Type B pancreatic cell (in vitro differentiated cells): ENCODE data around the gene HOXD13. TPM values are rescaled to one million over a fixed set of nuclear protein-coding genes. Genes with fewer than 3 reads are reported as not detected.
A peak's percentile ranks its signal among the peaks of the same experiment; 100 is the strongest.

Experiments
- DNase-seq: peaks from one replicate; pipeline ENCODE4 v3.0.0; 2021; ENCODE audit warnings: mixed read lengths; ENCODE audit not compliant: unreplicated experiment; ENCODE audit errors: extremely low spot score
- H3K27ac Mint-ChIP-seq: 2 replicates; pipeline ENCODE4 v1.8.0; 2021; ENCODE audit warnings: mild to moderate bottlenecking, mixed read lengths
- H3K27me3 Mint-ChIP-seq: 2 replicates; pipeline ENCODE4 v1.8.0; 2021; ENCODE audit warnings: mixed read lengths
- H3K36me3 Mint-ChIP-seq: 2 replicates; pipeline ENCODE4 v1.8.0; 2021; ENCODE audit warnings: mixed read lengths
- H3K4me1 Mint-ChIP-seq: one replicate; pipeline ENCODE4 v1.8.0; 2021; ENCODE audit warnings: mixed read lengths; ENCODE audit not compliant: unreplicated experiment
- H3K4me3 Mint-ChIP-seq: 2 replicates; pipeline ENCODE4 v1.8.0; 2021; ENCODE audit warnings: mild to moderate bottlenecking, mixed read lengths
- H3K9me3 Mint-ChIP-seq: 2 replicates; pipeline ENCODE4 v1.8.0; 2021; ENCODE audit warnings: mixed read lengths
- long read RNA-seq: library from polyadenylated mRNA; unstranded; transcript quantifications from one replicate; pipeline ENCODE4 v2.0.0, GENCODE V29; 2020
- total RNA-seq: library from RNA; stranded (reverse); gene quantifications from 2 replicates; pipeline ENCODE4 v1.2.1, GENCODE V29; 2021; ENCODE audit warnings: low replicate concordance
- TF ChIP-seq, protein P1 (sequence below): fragments of 200-600 bp; sonication (generic); conservative IDR thresholded peaks from 2 replicates; pipeline ENCODE4 v1.5.0; 2021; ENCODE audit warnings: antibody characterized with exemption, mild to moderate bottlenecking

HOXD13 gene
- total RNA-seq = 0.31 and 0.43 TPM in 2 replicates
- long read RNA-seq = 0 reads

- no peak for DNase-seq
- H3K9me3 Mint-ChIP-seq = no peaks in the 10 kb centered on the region
- H3K27ac Mint-ChIP-seq = no peak within 1 kb of the TSS
- TF ChIP-seq, protein P1, sequence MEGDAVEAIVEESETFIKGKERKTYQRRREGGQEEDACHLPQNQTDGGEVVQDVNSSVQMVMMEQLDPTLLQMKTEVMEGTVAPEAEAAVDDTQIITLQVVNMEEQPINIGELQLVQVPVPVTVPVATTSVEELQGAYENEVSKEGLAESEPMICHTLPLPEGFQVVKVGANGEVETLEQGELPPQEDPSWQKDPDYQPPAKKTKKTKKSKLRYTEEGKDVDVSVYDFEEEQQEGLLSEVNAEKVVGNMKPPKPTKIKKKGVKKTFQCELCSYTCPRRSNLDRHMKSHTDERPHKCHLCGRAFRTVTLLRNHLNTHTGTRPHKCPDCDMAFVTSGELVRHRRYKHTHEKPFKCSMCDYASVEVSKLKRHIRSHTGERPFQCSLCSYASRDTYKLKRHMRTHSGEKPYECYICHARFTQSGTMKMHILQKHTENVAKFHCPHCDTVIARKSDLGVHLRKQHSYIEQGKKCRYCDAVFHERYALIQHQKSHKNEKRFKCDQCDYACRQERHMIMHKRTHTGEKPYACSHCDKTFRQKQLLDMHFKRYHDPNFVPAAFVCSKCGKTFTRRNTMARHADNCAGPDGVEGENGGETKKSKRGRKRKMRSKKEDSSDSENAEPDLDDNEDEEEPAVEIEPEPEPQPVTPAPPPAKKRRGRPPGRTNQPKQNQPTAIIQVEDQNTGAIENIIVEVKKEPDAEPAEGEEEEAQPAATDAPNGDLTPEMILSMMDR = no peak
- peaks cover 94% of the 10 kb centered on the region for H3K27me3 Mint-ChIP-seq
- H3K4me3 Mint-ChIP-seq = peak within 1 kb of the TSS; percentile 82
- no peaks in the 10 kb centered on the region for H3K36me3 Mint-ChIP-seq
- H3K4me1 Mint-ChIP-seq = peaks cover 17% of the 10 kb centered on the region
Observed at GRCh38 chr2:176092270-176093144, at the start of gene HOXD13. HOXD13 (plus strand) TSS chr2:176092721; CDS start chr2:176092891, 170 bp downstream.

GRCh38 chr2:176056406-176056805 lies 36.1 kb upstream of the HOXD13 start:
- Mint-ChIP-seq H3K4me3 (no peak overlapping the region), H3K36me3 (no peaks in the 10 kb centered on the region), H3K9me3 (no peaks in the 10 kb centered on the region), H3K27me3 (peaks cover 54% of the 10 kb centered on the region), H3K27ac (no peak overlapping the region), H3K4me1 (no peaks in the 10 kb centered on the region)
- no peak for DNase-seq
- TF ChIP-seq, protein P1 = no peak

GRCh38 chr2:176063958-176064357 lies 28.6 kb upstream of the HOXD13 start:
- H3K27ac Mint-ChIP-seq = no peak overlapping the region
- no peaks in the 10 kb centered on the region for H3K4me1 Mint-ChIP-seq
- H3K36me3 Mint-ChIP-seq = no peaks in the 10 kb centered on the region
- H3K27me3 Mint-ChIP-seq = peaks cover 86% of the 10 kb centered on the region
- no peak for DNase-seq
- no peak overlapping the region for H3K4me3 Mint-ChIP-seq
- no peaks in the 10 kb centered on the region for H3K9me3 Mint-ChIP-seq
- TF ChIP-seq, protein P1 = no peak

- Mint-ChIP-seq H3K4me3 (peak overlapping the region; percentile 63), H3K4me1 (no peaks in the 10 kb centered on the region), H3K27me3 (peaks cover 97% of the 10 kb centered on the region), H3K27ac (no peak overlapping the region), H3K9me3 (no peaks in the 10 kb centered on the region), H3K36me3 (no peaks in the 10 kb centered on the region)
- DNase-seq = no peak
- TF ChIP-seq, protein P1 = no peak
Observed at GRCh38 chr2:176066645-176067588, 25.6 kb upstream of the HOXD13 start.

DNA sequence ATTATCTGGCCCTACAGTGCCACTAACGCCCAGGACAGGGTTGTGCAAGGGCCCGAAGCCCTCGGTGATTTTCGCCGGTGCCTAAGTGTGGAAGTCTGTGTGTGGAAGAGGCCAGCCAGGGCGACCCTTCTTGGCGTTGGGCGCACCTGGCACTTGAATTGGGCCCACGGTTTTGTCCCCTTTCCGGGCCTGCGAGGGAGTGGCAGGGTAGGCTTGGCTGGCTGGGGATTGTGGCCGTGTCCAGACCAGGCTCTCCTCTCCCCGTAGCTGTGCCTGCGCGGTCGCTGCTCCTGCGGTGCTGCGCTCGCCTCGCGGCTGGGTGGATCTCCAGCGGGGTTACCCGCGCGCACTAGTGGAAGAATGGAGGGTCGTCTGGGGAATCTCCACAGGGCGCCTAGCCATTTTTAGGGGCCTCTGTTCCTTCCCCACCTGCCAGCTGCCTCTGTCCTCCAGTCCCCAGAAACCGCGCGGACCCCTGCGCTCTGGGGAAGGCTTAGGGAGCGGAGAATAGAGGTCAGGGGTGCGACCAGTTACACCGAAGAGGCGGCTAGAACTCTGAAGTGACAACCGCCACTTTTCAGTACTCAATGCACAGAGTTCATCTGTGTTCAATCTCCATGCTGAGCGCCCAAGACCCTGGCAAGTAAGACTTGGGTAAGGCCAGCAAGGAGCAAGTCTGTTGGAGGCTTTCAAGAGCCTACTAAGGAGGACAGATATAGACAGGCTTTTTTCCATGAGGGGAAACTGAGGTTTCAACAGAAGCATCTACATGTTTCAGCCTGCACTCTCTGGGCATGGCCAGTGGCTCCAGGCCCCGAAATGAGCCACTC lies 24.7 kb upstream of the HOXD13 start:
- DNase-seq = no peak
- TF ChIP-seq, protein P1 = no peak
- Mint-ChIP-seq H3K36me3 (no peaks in the 10 kb centered on the region), H3K4me3 (peak overlapping the region; percentile 63), H3K4me1 (no peaks in the 10 kb centered on the region), H3K27me3 (peaks cover 97% of the 10 kb centered on the region), H3K9me3 (no peaks in the 10 kb centered on the region), H3K27ac (no peak overlapping the region)
